KOPT-K1 (cell line): ENCODE measurements around the gene G3BP1.
"Not testable (repeated sequence)": the region's sequence is repeated elsewhere in the genome, so short reads cannot be mapped to it uniquely, and the experiment has no call there.

Experiments used
- H3K27ac ChIP-seq: fragments of 200-600 bp; sonication (generic); 2 replicates; pipeline ENCODE4 v1.5.1; 2016; ENCODE audit warnings: antibody characterized with exemption, mild to moderate bottlenecking, low read depth, low read length; ENCODE audit not compliant: poor library complexity, severe bottlenecking
- H3K36me3 ChIP-seq: fragments of 200-600 bp; sonication (generic); 2 replicates; pipeline ENCODE4 v1.5.1; 2017; ENCODE audit warnings: antibody characterized with exemption, mild to moderate bottlenecking, low read length, moderate library complexity; ENCODE audit not compliant: insufficient read depth
- H3K9me3 ChIP-seq: fragments of 200-600 bp; sonication (generic); 2 replicates; pipeline ENCODE4 v1.5.1; 2017; ENCODE audit warnings: antibody characterized with exemption, low read length, mild to moderate bottlenecking; ENCODE audit not compliant: insufficient read depth, poor library complexity, severe bottlenecking

The G3BP1 gene

GRCh38 chr5:151846765-151847164 is 75.0 kb downstream of the G3BP1 start:
- Histone ChIP-seq H3K9me3 (peaks cover 5% of the 10 kb centered on the region), H3K36me3 (no peaks in the 10 kb centered on the region), H3K27ac (no peak overlapping the region)

- no peaks in the 10 kb centered on the region for H3K36me3 ChIP-seq
- H3K9me3 ChIP-seq, result peaks cover 5% of the 10 kb centered on the region
- no peak overlapping the region for H3K27ac ChIP-seq
These were observed 76.1 kb downstream of the G3BP1 start for GRCh38 chr5:151847871-151848270.

- Histone ChIP-seq H3K36me3 (no peaks in the 10 kb centered on the region), H3K27ac (no peak overlapping the region), H3K9me3 (no peaks in the 10 kb centered on the region)
These were observed 83.9 kb downstream of the G3BP1 start for GRCh38 chr5:151855701-151856100.

- no peak overlapping the region for H3K27ac ChIP-seq
- no peaks in the 10 kb centered on the region for H3K36me3 ChIP-seq
- no peaks in the 10 kb centered on the region for H3K9me3 ChIP-seq
These were observed 85.1 kb downstream of the G3BP1 start for GRCh38 chr5:151856861-151857260.

GRCh38 chr5:151860867-151861266 is 89.1 kb downstream of the G3BP1 start:
- not testable (repeated sequence) for H3K36me3 ChIP-seq, H3K27ac ChIP-seq, H3K9me3 ChIP-seq
